Transverse colon (tissue), 4 donors: Measurements from ENCODE around the gene BRIP1.

ENCODE experiments used
- EP300 ChIP-seq: sonication (generic); formaldehyde crosslinking; IDR thresholded peaks from one replicate; pipeline ENCODE4 v1.6.1; 2017; ENCODE audit warnings: antibody characterized with exemption, low read depth
- POLR2A ChIP-seq: fragments of 450-650 bp; IDR thresholded peaks from one replicate; pipeline ENCODE4 v1.6.1; 2016; ENCODE audit warnings: antibody characterized with exemption, mild to moderate bottlenecking, moderate library complexity
- POLR2AphosphoS5 ChIP-seq, 3 donors: sonication (generic); formaldehyde crosslinking; IDR thresholded peaks; one replicate each; pipeline ENCODE4 v1.6.1; 2016; ENCODE audit warnings: antibody characterized with exemption in 3 of 3
- TF ChIP-seq, protein P1 (sequence below), 5 experiments: fragments of 200-600 bp in 3 of 5; fragments of 450-650 bp in 2 of 5; sonication (generic) in 3 of 5; IDR thresholded peaks; 1 replicate in 2 of 5; 2 replicates in 3 of 5; pipeline ENCODE4 v1.5.1; 2016 to 2017; ENCODE audit warnings: antibody characterized with exemption in 5 of 5, inconsistent platforms in 3 of 5, mild to moderate bottlenecking in 2 of 5, moderate library complexity in 1 of 5

DNA sequence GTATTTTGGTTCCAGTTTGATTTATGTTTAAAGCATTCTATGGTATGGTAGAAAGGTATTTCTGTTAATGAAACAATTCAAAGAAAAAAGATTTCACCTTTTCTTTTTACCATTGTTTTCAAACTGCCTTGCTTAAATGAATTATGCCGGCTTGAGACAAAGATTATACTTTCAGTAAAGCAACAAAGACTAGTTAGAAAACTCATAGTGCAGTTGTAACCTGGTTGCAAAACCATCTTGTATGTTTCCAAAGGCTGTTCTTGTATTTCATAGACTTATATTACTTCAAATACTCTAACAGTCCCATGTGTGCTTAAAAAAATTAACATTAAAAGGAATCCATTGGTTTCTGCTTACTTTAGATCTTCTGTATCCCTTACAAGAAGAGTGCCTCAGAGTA, 153.8 kb downstream of the BRIP1 start:
- TF ChIP-seq, protein P1, sequence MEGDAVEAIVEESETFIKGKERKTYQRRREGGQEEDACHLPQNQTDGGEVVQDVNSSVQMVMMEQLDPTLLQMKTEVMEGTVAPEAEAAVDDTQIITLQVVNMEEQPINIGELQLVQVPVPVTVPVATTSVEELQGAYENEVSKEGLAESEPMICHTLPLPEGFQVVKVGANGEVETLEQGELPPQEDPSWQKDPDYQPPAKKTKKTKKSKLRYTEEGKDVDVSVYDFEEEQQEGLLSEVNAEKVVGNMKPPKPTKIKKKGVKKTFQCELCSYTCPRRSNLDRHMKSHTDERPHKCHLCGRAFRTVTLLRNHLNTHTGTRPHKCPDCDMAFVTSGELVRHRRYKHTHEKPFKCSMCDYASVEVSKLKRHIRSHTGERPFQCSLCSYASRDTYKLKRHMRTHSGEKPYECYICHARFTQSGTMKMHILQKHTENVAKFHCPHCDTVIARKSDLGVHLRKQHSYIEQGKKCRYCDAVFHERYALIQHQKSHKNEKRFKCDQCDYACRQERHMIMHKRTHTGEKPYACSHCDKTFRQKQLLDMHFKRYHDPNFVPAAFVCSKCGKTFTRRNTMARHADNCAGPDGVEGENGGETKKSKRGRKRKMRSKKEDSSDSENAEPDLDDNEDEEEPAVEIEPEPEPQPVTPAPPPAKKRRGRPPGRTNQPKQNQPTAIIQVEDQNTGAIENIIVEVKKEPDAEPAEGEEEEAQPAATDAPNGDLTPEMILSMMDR (IDR thresholded peaks at IDR 0.05) = no peak
- TF ChIP-seq EP300 = no peak
- TF ChIP-seq POLR2A = no peak
- TF ChIP-seq POLR2AphosphoS5 (IDR thresholded peaks at IDR 0.05) = no peak
